ENCODE measurements around the gene RSPO4. TPM values are rescaled to one million over a fixed set of nuclear protein-coding genes. Genes with fewer than 3 reads are reported as not detected.
"Not testable (repeated sequence)": the region's sequence is repeated elsewhere in the genome, so short reads cannot be mapped to it uniquely, and the experiment has no call there.

Gene RSPO4
- total RNA-seq, 1 donor from 2014 or later: 1.4 TPM

- Histone ChIP-seq H3K27ac (no peak overlapping the region), H3K4me3 (no peak overlapping the region), H3K4me1 (no peaks in the 10 kb centered on the region), H3K27me3 (no peaks in the 10 kb centered on the region), H3K9me3 (no peaks in the 10 kb centered on the region), H3K36me3 (no peaks in the 10 kb centered on the region)
- intact Hi-C loops (cut with DNase I): no loop called here
- no peak for DNase-seq (ENCODE audit: low spot score in 2 of 2)
- no peak for TF ChIP-seq CTCF (IDR thresholded peaks at IDR 0.05)
Measured at GRCh38 chr20:987677-988076, 14.4 kb downstream of the RSPO4 start.

GRCh38 chr20:986733-987355 lies 15.3 kb downstream of the RSPO4 start:
- no peak for DNase-seq (ENCODE audit: low spot score in 2 of 2)
- no peak for TF ChIP-seq CTCF (IDR thresholded peaks at IDR 0.05)
- H3K4me1 ChIP-seq: no peaks in the 10 kb centered on the region
- no peaks in the 10 kb centered on the region for H3K36me3 ChIP-seq
- no peaks in the 10 kb centered on the region for H3K9me3 ChIP-seq
- no peaks in the 10 kb centered on the region for H3K27me3 ChIP-seq
- no peak overlapping the region for H3K27ac ChIP-seq
- no peak overlapping the region for H3K4me3 ChIP-seq
- intact Hi-C loops (cut with DNase I): no loop called here

- H3K4me3 ChIP-seq; H3K27ac ChIP-seq; H3K4me1 ChIP-seq; H3K27me3 ChIP-seq; DNase-seq (ENCODE audit: low spot score in 2 of 2); intact Hi-C loops (cut with DNase I); H3K36me3 ChIP-seq; H3K9me3 ChIP-seq: not testable (repeated sequence)
Measured at GRCh38 chr20:984994-985393, 17.1 kb downstream of the RSPO4 start.

GRCh38 chr20:982754-983153 lies 19.4 kb downstream of the RSPO4 start:
- TF ChIP-seq CTCF (IDR thresholded peaks at IDR 0.05): no peak
- H3K4me3 ChIP-seq: no peak overlapping the region
- no peaks in the 10 kb centered on the region for H3K27me3 ChIP-seq
- H3K27ac ChIP-seq: no peak overlapping the region
- no peaks in the 10 kb centered on the region for H3K9me3 ChIP-seq
- no peak for DNase-seq (ENCODE audit: low spot score in 2 of 2)
- H3K36me3 ChIP-seq: no peaks in the 10 kb centered on the region
- H3K4me1 ChIP-seq: no peaks in the 10 kb centered on the region
- intact Hi-C loops (cut with DNase I): no loop called here

- DNase-seq (ENCODE audit: low spot score in 2 of 2): no peak
- intact Hi-C loops (cut with DNase I): no loop called here
- Histone ChIP-seq H3K4me3 (no peak overlapping the region), H3K27ac (no peak overlapping the region), H3K9me3 (no peaks in the 10 kb centered on the region), H3K36me3 (no peaks in the 10 kb centered on the region), H3K4me1 (no peaks in the 10 kb centered on the region), H3K27me3 (no peaks in the 10 kb centered on the region)
- TF ChIP-seq CTCF (IDR thresholded peaks at IDR 0.05): no peak
Measured at GRCh38 chr20:977021-977420, 25.1 kb downstream of the RSPO4 start.

GRCh38 chr20:976033-976432 lies 26.1 kb downstream of the RSPO4 start:
- no peak overlapping the region for H3K4me3 ChIP-seq
- no peaks in the 10 kb centered on the region for H3K36me3 ChIP-seq
- no peak for TF ChIP-seq CTCF (IDR thresholded peaks at IDR 0.05)
- no peak for DNase-seq (ENCODE audit: low spot score in 2 of 2)
- intact Hi-C loops (cut with DNase I): no loop called here
- H3K27me3 ChIP-seq: no peaks in the 10 kb centered on the region
- H3K4me1 ChIP-seq: no peaks in the 10 kb centered on the region
- no peak overlapping the region for H3K27ac ChIP-seq
- no peaks in the 10 kb centered on the region for H3K9me3 ChIP-seq
